ENCODE data around the gene WDR74. TPM values are rescaled to one million over a fixed set of nuclear protein-coding genes. Genes with fewer than 3 reads are reported as not detected.

The WDR74 gene
- total RNA-seq, 2 donors from 2014 or later, result 146 to 163 TPM

- no peaks in the 10 kb centered on the region for H3K27me3 Mint-ChIP-seq
- peak overlapping the region; percentile 92 for H3K27ac Mint-ChIP-seq
- H3K9me3 ChIP-seq (ENCODE audit: control insufficient read depth, low read length, poor library complexity, severe bottlenecking), result no peaks in the 10 kb centered on the region
- no peaks in the 10 kb centered on the region for H3K36me3 Mint-ChIP-seq (ENCODE audit: low read depth)
- ATAC-seq, result no peak
- no peak for DNase-seq
- H3K4me1 Mint-ChIP-seq, result peaks cover 16% of the 10 kb centered on the region
- no peak overlapping the region for H3K4me3 Mint-ChIP-seq
These were observed 28.6 kb downstream of the WDR74 start for GRCh38 chr11:62810748-62811147.

GRCh38 chr11:62806611-62807121 lies 32.7 kb downstream of the WDR74 start:
- H3K4me3 Mint-ChIP-seq, result no peak overlapping the region
- peak overlapping the region; percentile 96 for H3K27ac Mint-ChIP-seq
- peaks cover 2% of the 10 kb centered on the region for H3K36me3 Mint-ChIP-seq (ENCODE audit: low read depth)
- H3K9me3 ChIP-seq (ENCODE audit: control insufficient read depth, low read length, poor library complexity, severe bottlenecking), result no peaks in the 10 kb centered on the region
- DNase-seq (no peak), ATAC-seq (no peak)
- H3K27me3 Mint-ChIP-seq, result no peaks in the 10 kb centered on the region
- H3K4me1 Mint-ChIP-seq, result peaks cover 29% of the 10 kb centered on the region

- no peak for DNase-seq
- peak; percentile 33 for ATAC-seq
- H3K9me3 ChIP-seq (ENCODE audit: control insufficient read depth, low read length, poor library complexity, severe bottlenecking), result no peaks in the 10 kb centered on the region
- Mint-ChIP-seq H3K36me3 (ENCODE audit: low read depth) (peaks cover 2% of the 10 kb centered on the region), H3K27me3 (no peaks in the 10 kb centered on the region), H3K27ac (peak overlapping the region; percentile 96), H3K4me1 (peaks cover 25% of the 10 kb centered on the region), H3K4me3 (peak overlapping the region; percentile 97)
These were observed 33.4 kb downstream of the WDR74 start for GRCh38 chr11:62805961-62806441.

GRCh38 chr11:62805076-62805892 lies 34.1 kb downstream of the WDR74 start, which contains the start of gene NXF1:
Gene NXF1 (minus strand): TSS chr11:62805440. CDS start chr11:62805356, 84 bp downstream.
- peaks cover 2% of the 10 kb centered on the region for H3K36me3 Mint-ChIP-seq (ENCODE audit: low read depth)
- peak within 1 kb of the TSS; percentile 96 for H3K27ac Mint-ChIP-seq
- peaks cover 22% of the 10 kb centered on the region for H3K4me1 Mint-ChIP-seq
- H3K27me3 Mint-ChIP-seq, result no peaks in the 10 kb centered on the region
- no peaks in the 10 kb centered on the region for H3K9me3 ChIP-seq (ENCODE audit: control insufficient read depth, low read length, poor library complexity, severe bottlenecking)
- ATAC-seq (peak; percentile 85), DNase-seq (peak; percentile 97 to 98 (median 97))
- H3K4me3 Mint-ChIP-seq, result peak within 1 kb of the TSS; percentile 97

- Mint-ChIP-seq H3K4me3 (peak overlapping the region; percentile 97), H3K36me3 (ENCODE audit: low read depth) (peaks cover 2% of the 10 kb centered on the region), H3K27me3 (no peaks in the 10 kb centered on the region), H3K4me1 (peaks cover 22% of the 10 kb centered on the region), H3K27ac (peak overlapping the region; percentile 96)
- ATAC-seq (peak; percentile 29), DNase-seq (no peak)
- no peaks in the 10 kb centered on the region for H3K9me3 ChIP-seq (ENCODE audit: control insufficient read depth, low read length, poor library complexity, severe bottlenecking)
These were observed 34.9 kb downstream of the WDR74 start for GRCh38 chr11:62804310-62805075.

GRCh38 chr11:62801071-62801470 lies 38.3 kb downstream of the WDR74 start:
- H3K27me3 Mint-ChIP-seq, result no peaks in the 10 kb centered on the region
- no peaks in the 10 kb centered on the region for H3K9me3 ChIP-seq (ENCODE audit: control insufficient read depth, low read length, poor library complexity, severe bottlenecking)
- ATAC-seq (no peak), DNase-seq (no peak)
- H3K4me3 Mint-ChIP-seq, result no peak overlapping the region
- H3K4me1 Mint-ChIP-seq, result peaks cover 21% of the 10 kb centered on the region
- no peak overlapping the region for H3K27ac Mint-ChIP-seq
- H3K36me3 Mint-ChIP-seq (ENCODE audit: low read depth), result peaks cover 8% of the 10 kb centered on the region

- ATAC-seq, result no peak
- H3K9me3 ChIP-seq (ENCODE audit: control insufficient read depth, low read length, poor library complexity, severe bottlenecking), result no peaks in the 10 kb centered on the region
These were observed 39.9 kb downstream of the WDR74 start for GRCh38 chr11:62799486-62799885.

GRCh38 chr11:62796281-62796680 lies 43.1 kb downstream of the WDR74 start:
- DNase-seq, result no peak
- Mint-ChIP-seq H3K4me1 (peaks cover 16% of the 10 kb centered on the region), H3K27ac (no peak overlapping the region), H3K27me3 (no peaks in the 10 kb centered on the region), H3K4me3 (no peak overlapping the region), H3K36me3 (ENCODE audit: low read depth) (peaks cover 8% of the 10 kb centered on the region)
- no peak for ATAC-seq
- H3K9me3 ChIP-seq (ENCODE audit: control insufficient read depth, low read length, poor library complexity, severe bottlenecking), result no peaks in the 10 kb centered on the region

More at GRCh38 chr11:62799486-62799885, 39.9 kb downstream of the WDR74 start:
- H3K4me3 Mint-ChIP-seq, result no peak overlapping the region
- H3K27me3 Mint-ChIP-seq, result no peaks in the 10 kb centered on the region
- H3K27ac Mint-ChIP-seq, result no peak overlapping the region
- DNase-seq, result no peak
- H3K36me3 Mint-ChIP-seq (ENCODE audit: low read depth), result peaks cover 5% of the 10 kb centered on the region
- H3K4me1 Mint-ChIP-seq, result peaks cover 14% of the 10 kb centered on the region

- H3K4me3 Mint-ChIP-seq, result no peak overlapping the region
- no peak for DNase-seq
- ATAC-seq, result no peak
- peaks cover 8% of the 10 kb centered on the region for H3K36me3 Mint-ChIP-seq (ENCODE audit: low read depth)
- H3K9me3 ChIP-seq (ENCODE audit: control insufficient read depth, low read length, poor library complexity, severe bottlenecking), result no peaks in the 10 kb centered on the region
- no peaks in the 10 kb centered on the region for H3K27me3 Mint-ChIP-seq
- peak overlapping the region; percentile 29 for H3K27ac Mint-ChIP-seq
- peaks cover 33% of the 10 kb centered on the region for H3K4me1 Mint-ChIP-seq
These were observed 45.1 kb downstream of the WDR74 start for GRCh38 chr11:62794201-62794775.

GRCh38 chr11:62792202-62792575 lies 47.2 kb downstream of the WDR74 start:
- Mint-ChIP-seq H3K27me3 (no peaks in the 10 kb centered on the region), H3K27ac (peak overlapping the region; percentile 93), H3K4me1 (peaks cover 41% of the 10 kb centered on the region), H3K36me3 (ENCODE audit: low read depth) (peaks cover 3% of the 10 kb centered on the region), H3K4me3 (peak overlapping the region; percentile 92)
- no peaks in the 10 kb centered on the region for H3K9me3 ChIP-seq (ENCODE audit: control insufficient read depth, low read length, poor library complexity, severe bottlenecking)
- DNase-seq, result no peak
- peak; percentile 6 for ATAC-seq

GRCh38 chr11:62791501-62792201 lies 47.7 kb downstream of the WDR74 start, which contains the start of gene TMEM223:
Gene TMEM223 (minus strand): TSS chr11:62792006. CDS start chr11:62791994, 12 bp downstream.
- Mint-ChIP-seq H3K36me3 (ENCODE audit: low read depth) (peaks cover 3% of the 10 kb centered on the region), H3K4me3 (peak within 1 kb of the TSS; percentile 92), H3K4me1 (peaks cover 43% of the 10 kb centered on the region), H3K27me3 (no peaks in the 10 kb centered on the region), H3K27ac (peak within 1 kb of the TSS; percentile 93)
- ATAC-seq (peak; percentile 80), DNase-seq (peak; percentile 83 to 87 (median 86))
- no peaks in the 10 kb centered on the region for H3K9me3 ChIP-seq (ENCODE audit: control insufficient read depth, low read length, poor library complexity, severe bottlenecking)

- H3K36me3 Mint-ChIP-seq (ENCODE audit: low read depth), result peaks cover 3% of the 10 kb centered on the region
- peaks cover 46% of the 10 kb centered on the region for H3K4me1 Mint-ChIP-seq
- H3K27me3 Mint-ChIP-seq, result no peaks in the 10 kb centered on the region
- DNase-seq, result no peak
- H3K9me3 ChIP-seq (ENCODE audit: control insufficient read depth, low read length, poor library complexity, severe bottlenecking), result no peaks in the 10 kb centered on the region
- H3K4me3 Mint-ChIP-seq, result peak overlapping the region; percentile 80
- H3K27ac Mint-ChIP-seq, result peak overlapping the region; percentile 93
- no peak for ATAC-seq
These were observed 49.8 kb downstream of the WDR74 start for GRCh38 chr11:62789576-62789975.
